T-cell (primary cell): ENCODE results near the gene PPHLN1. TPM values are rescaled to one million over a fixed set of nuclear protein-coding genes. Genes with fewer than 3 reads are reported as not detected.

Experiments used
- ATAC-seq, 4 experiments: fragments of 200-7000 bp in 3 of 4; fragments of 150-1000 bp in 1 of 4; cut with Tn5 transposase; replicated peaks in 1 of 4; 1 replicate in 3 of 4; 2 replicates in 1 of 4; pipeline ENCODE4 v1.10.0; 2021; ENCODE audit warnings: moderate library complexity in 3 of 4, mild to moderate bottlenecking in 2 of 4, moderate number of reproducible peaks in 1 of 4
- CTCF ChIA-PET, 2 donors: fragments of 300-600 bp; sonication (Branson Sonifier 250); formaldehyde crosslinking; loops; one replicate each; lab custom pipeline; 2022; ENCODE audit warnings: antibody characterized with exemption in 2 of 2; lab: Charles Lee
- POLR2A ChIA-PET, 2 donors: fragments of 300-600 bp; sonication (Branson Sonifier 250); formaldehyde crosslinking; loops; one replicate each; lab custom pipeline; 2022; ENCODE audit warnings: antibody characterized with exemption in 2 of 2; lab: Charles Lee
- DNase-seq, 35 experiments: peaks; one replicate each; pipeline versions ENCODE4 v3.0.0 to v3.0.0-alpha.2; 2013 to 2023
- H3K27ac ChIP-seq: one replicate; pipeline ENCODE4 v1.5.1; 2013; ENCODE audit warnings: low read length
- H3K27me3 ChIP-seq, 2 experiments: replicated peaks in 1 of 2; 1 replicate in 1 of 2; 2 replicates in 1 of 2; pipeline versions ENCODE4 v1.6.1 to v1.7.0; 2013; ENCODE audit warnings: low read length in 1 of 2, mixed read lengths in 1 of 2; ENCODE audit not compliant: control insufficient read depth in 2 of 2, insufficient read depth in 2 of 2; ENCODE audit errors: extremely low read depth in 1 of 2
- H3K36me3 ChIP-seq, 2 donors: 1 replicate in 1 of 2; 2 replicates in 1 of 2; pipeline versions ENCODE4 v1.6.1 to v1.7.0; 2013; ENCODE audit warnings: low read length in 1 of 2; ENCODE audit not compliant: control insufficient read depth in 2 of 2, insufficient read depth in 1 of 2; ENCODE audit errors: extremely low read depth in 1 of 2
- H3K4me1 ChIP-seq, 2 experiments: 1 replicate in 1 of 2; 2 replicates in 1 of 2; pipeline versions ENCODE4 v1.6.1 to v1.7.0; 2013; ENCODE audit warnings: low read length in 2 of 2, mixed read lengths in 1 of 2; ENCODE audit not compliant: insufficient read depth in 2 of 2, control insufficient read depth in 1 of 2; ENCODE audit errors: extremely low read depth in 1 of 2
- H3K4me3 ChIP-seq, 2 donors: 1 replicate in 1 of 2; 2 replicates in 1 of 2; pipeline versions ENCODE4 v1.5.1 to v1.7.0; 2013; ENCODE audit warnings: mild to moderate bottlenecking in 2 of 2, low read length in 1 of 2, moderate library complexity in 1 of 2; ENCODE audit not compliant: control insufficient read depth in 1 of 2; ENCODE audit errors: extremely low read depth in 1 of 2
- H3K9me3 ChIP-seq: 2 replicates; pipeline ENCODE4 v1.7.0; 2013
- H3K27ac Mint-ChIP-seq, 2 donors: one replicate each; pipeline ENCODE4 v1.8.0; 2020 to 2021; ENCODE audit warnings: mild to moderate bottlenecking in 2 of 2, mixed read lengths in 2 of 2
- H3K27me3 Mint-ChIP-seq, 2 donors: one replicate each; pipeline ENCODE4 v1.8.0; 2021 to 2022; ENCODE audit warnings: mixed read lengths in 2 of 2
- H3K36me3 Mint-ChIP-seq: one replicate; pipeline ENCODE4 v1.8.0; 2021; ENCODE audit warnings: mixed read lengths
- H3K4me1 Mint-ChIP-seq, 3 donors: one replicate each; pipeline ENCODE4 v1.8.0; 2020 to 2022; ENCODE audit warnings: mixed read lengths in 3 of 3, mild to moderate bottlenecking in 1 of 3
- H3K4me3 Mint-ChIP-seq, 3 donors: one replicate each; pipeline ENCODE4 v1.8.0; 2020 to 2022; ENCODE audit warnings: mild to moderate bottlenecking in 3 of 3, mixed read lengths in 3 of 3, moderate library complexity in 3 of 3
- H3K9me3 Mint-ChIP-seq, 3 donors: one replicate each; pipeline ENCODE4 v1.8.0; 2020 to 2022; ENCODE audit warnings: mixed read lengths in 3 of 3
- WGBS: methylation state at CpG from one replicate; pipeline ENCODE4 v1.1.5; 2013; ENCODE audit warnings: missing lambda C conversion rate; ENCODE audit not compliant: insufficient coverage; 5-methylcytosine and 5-hydroxymethylcytosine counted together
- total RNA-seq, 35 experiments: library from RNA in 6 of 35; stranded (reverse) in 6 of 35; fragments of 120-200 nt in 1 of 35; gene quantifications; one replicate each; pipeline versions ENCODE4 v1.2.1 to v1.2.4 and lab custom pipeline; 2013 to 2026

PPHLN1 gene
- total RNA-seq, 5 donors from 2014 or later (not counting 1 experiment from before 2014, with no cell fraction given): 70.8 to 98.9 (median 80.8) TPM

GRCh38 chr12:42282294-42282693 lies 43.7 kb upstream of the PPHLN1 start:
- Mint-ChIP-seq H3K27me3 (peaks cover 2 to 3% of the 10 kb centered on the region in 2 donors), H3K9me3 (no peaks in the 10 kb centered on the region), H3K4me3 (no peak overlapping the region), H3K36me3 (no peaks in the 10 kb centered on the region), H3K27ac (no peak overlapping the region), H3K4me1 (peaks cover 3 to 5% (median 4%) of the 10 kb centered on the region in 3 donors)
- WGBS: no CpG with 5 or more reads among the region's 2 CpGs
- ChIA-PET CTCF (no interaction called here), POLR2A (interaction anchor here (0.5 to 0.6 kb wide), 2 partner anchors 9 to 955 kb away, joined by 3 read pairs; no protein-coding TSS in a partner anchor)
- no peak overlapping the region for H3K4me3 ChIP-seq
- no peak for DNase-seq
- H3K27me3 ChIP-seq: peaks cover 0 to 6% of the 10 kb centered on the region in 2 experiments
- no peak for ATAC-seq
- H3K36me3 ChIP-seq: no peaks in the 10 kb centered on the region
- no peak overlapping the region for H3K27ac ChIP-seq
- peaks cover 0 to 2% of the 10 kb centered on the region in 2 experiments for H3K4me1 ChIP-seq
- H3K9me3 ChIP-seq: no peaks in the 10 kb centered on the region

- Mint-ChIP-seq H3K4me1 (peaks cover 3 to 5% (median 4%) of the 10 kb centered on the region in 3 donors), H3K27ac (no peak overlapping the region), H3K36me3 (no peaks in the 10 kb centered on the region), H3K27me3 (peaks cover 9 to 12% of the 10 kb centered on the region in 2 donors), H3K9me3 (no peaks in the 10 kb centered on the region), H3K4me3 (no peak overlapping the region)
- no peak for DNase-seq
- Histone ChIP-seq H3K27ac (no peak overlapping the region), H3K4me3 (no peak overlapping the region), H3K36me3 (no peaks in the 10 kb centered on the region), H3K9me3 (no peaks in the 10 kb centered on the region), H3K4me1 (peaks cover 0 to 2% of the 10 kb centered on the region in 2 experiments), H3K27me3 (peaks cover 0 to 15% of the 10 kb centered on the region in 2 experiments)
- no peak for ATAC-seq
- ChIA-PET POLR2A (no interaction called here), CTCF (no interaction called here)
Measured at GRCh38 chr12:42283739-42284138, 42.2 kb upstream of the PPHLN1 start.

- H3K4me1 Mint-ChIP-seq: peaks cover 3 to 5% (median 4%) of the 10 kb centered on the region in 3 donors
- WGBS: no CpG with 5 or more reads among the region's 1 CpG
- H3K9me3 Mint-ChIP-seq: no peaks in the 10 kb centered on the region
- POLR2A ChIA-PET: no interaction called here
- Histone ChIP-seq H3K4me1 (peaks cover 0 to 2% of the 10 kb centered on the region in 2 experiments), H3K9me3 (no peaks in the 10 kb centered on the region), H3K4me3 (no peak overlapping the region), H3K27ac (no peak overlapping the region), H3K36me3 (no peaks in the 10 kb centered on the region), H3K27me3 (peaks cover 0 to 15% of the 10 kb centered on the region in 2 experiments)
- no peak overlapping the region for H3K4me3 Mint-ChIP-seq
- DNase-seq (no peak), ATAC-seq (no peak)
- H3K36me3 Mint-ChIP-seq: no peaks in the 10 kb centered on the region
- CTCF ChIA-PET: no interaction called here
- H3K27ac Mint-ChIP-seq: no peak overlapping the region
- peaks cover 10 to 12% of the 10 kb centered on the region in 2 donors for H3K27me3 Mint-ChIP-seq
Measured at GRCh38 chr12:42284157-42284556, 41.8 kb upstream of the PPHLN1 start.

- ChIA-PET CTCF (no interaction called here), POLR2A (no interaction called here)
- H3K9me3 ChIP-seq: no peaks in the 10 kb centered on the region
- no peak overlapping the region for H3K27ac ChIP-seq
- no peak for ATAC-seq
- no peak for DNase-seq
- no peak overlapping the region for H3K27ac Mint-ChIP-seq
- H3K4me1 ChIP-seq: peaks cover 0 to 2% of the 10 kb centered on the region in 2 experiments
- no peaks in the 10 kb centered on the region for H3K36me3 Mint-ChIP-seq
- H3K4me3 ChIP-seq: no peak overlapping the region
- no peaks in the 10 kb centered on the region for H3K9me3 Mint-ChIP-seq
- H3K4me1 Mint-ChIP-seq: peaks cover 3 to 5% (median 4%) of the 10 kb centered on the region in 3 donors
- H3K36me3 ChIP-seq: no peaks in the 10 kb centered on the region
- WGBS: no CpG with 5 or more reads among the region's 2 CpGs
- H3K4me3 Mint-ChIP-seq: no peak overlapping the region
- H3K27me3 ChIP-seq: peaks cover 0 to 15% of the 10 kb centered on the region in 2 experiments
- peaks cover 10 to 15% of the 10 kb centered on the region in 2 donors for H3K27me3 Mint-ChIP-seq
Measured at GRCh38 chr12:42284876-42285275, 41.1 kb upstream of the PPHLN1 start.

GRCh38 chr12:42285431-42285830 lies 40.5 kb upstream of the PPHLN1 start:
- Mint-ChIP-seq H3K27me3 (peaks cover 7 to 15% of the 10 kb centered on the region in 2 donors), H3K9me3 (no peaks in the 10 kb centered on the region), H3K27ac (no peak overlapping the region), H3K4me1 (peaks cover 3 to 5% (median 4%) of the 10 kb centered on the region in 3 donors), H3K36me3 (no peaks in the 10 kb centered on the region), H3K4me3 (no peak overlapping the region)
- peaks cover 0 to 15% of the 10 kb centered on the region in 2 experiments for H3K27me3 ChIP-seq
- no peak overlapping the region for H3K27ac ChIP-seq
- ChIA-PET POLR2A (no interaction called here), CTCF (interaction anchor here in 1 of 2 donors (0.7 kb wide), 1 partner anchor 504 kb away, joined by 4 read pairs; no protein-coding TSS in a partner anchor)
- no peaks in the 10 kb centered on the region for H3K36me3 ChIP-seq
- H3K4me1 ChIP-seq: peaks cover 0 to 2% of the 10 kb centered on the region in 2 experiments
- no peaks in the 10 kb centered on the region for H3K9me3 ChIP-seq
- DNase-seq (no peak), ATAC-seq (no peak)
- no CpG with 5 or more reads among the region's 2 CpGs for WGBS
- no peak overlapping the region for H3K4me3 ChIP-seq

GRCh38 chr12:42286741-42287140 lies 39.2 kb upstream of the PPHLN1 start:
- ATAC-seq: no peak

More at GRCh38 chr12:42286741-42287140, 39.2 kb upstream of the PPHLN1 start:
- Mint-ChIP-seq H3K27ac (no peak overlapping the region), H3K36me3 (no peaks in the 10 kb centered on the region), H3K4me1 (peaks cover 3 to 5% (median 4%) of the 10 kb centered on the region in 3 donors), H3K27me3 (peaks cover 7 to 15% of the 10 kb centered on the region in 2 donors), H3K4me3 (no peak overlapping the region), H3K9me3 (no peaks in the 10 kb centered on the region)
- WGBS: 95% methylated on average over 13 of the region's 26 CpGs
- Histone ChIP-seq H3K36me3 (no peaks in the 10 kb centered on the region), H3K27me3 (peaks cover 0 to 18% of the 10 kb centered on the region in 2 experiments), H3K4me3 (no peak overlapping the region), H3K4me1 (peaks cover 0 to 2% of the 10 kb centered on the region in 2 experiments), H3K9me3 (no peaks in the 10 kb centered on the region), H3K27ac (no peak overlapping the region)
- DNase-seq: no peak
- ChIA-PET POLR2A (no interaction called here), CTCF (no interaction called here)
